ENCODE data around the gene KIF19.

DNA sequence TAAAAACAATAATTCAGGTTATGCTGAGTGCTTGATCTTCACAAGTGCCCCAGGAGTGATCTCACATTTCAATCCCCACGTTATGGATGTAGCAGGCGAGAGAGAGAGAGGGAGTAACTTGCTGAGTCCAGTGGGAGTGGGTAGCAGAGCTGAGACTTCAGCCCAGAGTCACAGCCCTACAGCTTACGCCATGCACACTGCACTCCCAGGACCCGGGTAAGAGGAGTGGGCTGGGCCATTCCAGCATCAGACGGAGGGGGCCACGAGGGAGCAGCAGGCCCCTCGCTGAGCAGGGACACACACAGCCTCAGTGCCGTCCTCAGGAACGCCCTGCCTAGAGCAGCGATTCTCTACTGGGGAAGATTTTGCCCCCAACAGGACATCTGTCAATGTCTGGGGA lies 9.8 kb upstream of the KIF19 start:
- TF ChIP-seq, protein P1, sequence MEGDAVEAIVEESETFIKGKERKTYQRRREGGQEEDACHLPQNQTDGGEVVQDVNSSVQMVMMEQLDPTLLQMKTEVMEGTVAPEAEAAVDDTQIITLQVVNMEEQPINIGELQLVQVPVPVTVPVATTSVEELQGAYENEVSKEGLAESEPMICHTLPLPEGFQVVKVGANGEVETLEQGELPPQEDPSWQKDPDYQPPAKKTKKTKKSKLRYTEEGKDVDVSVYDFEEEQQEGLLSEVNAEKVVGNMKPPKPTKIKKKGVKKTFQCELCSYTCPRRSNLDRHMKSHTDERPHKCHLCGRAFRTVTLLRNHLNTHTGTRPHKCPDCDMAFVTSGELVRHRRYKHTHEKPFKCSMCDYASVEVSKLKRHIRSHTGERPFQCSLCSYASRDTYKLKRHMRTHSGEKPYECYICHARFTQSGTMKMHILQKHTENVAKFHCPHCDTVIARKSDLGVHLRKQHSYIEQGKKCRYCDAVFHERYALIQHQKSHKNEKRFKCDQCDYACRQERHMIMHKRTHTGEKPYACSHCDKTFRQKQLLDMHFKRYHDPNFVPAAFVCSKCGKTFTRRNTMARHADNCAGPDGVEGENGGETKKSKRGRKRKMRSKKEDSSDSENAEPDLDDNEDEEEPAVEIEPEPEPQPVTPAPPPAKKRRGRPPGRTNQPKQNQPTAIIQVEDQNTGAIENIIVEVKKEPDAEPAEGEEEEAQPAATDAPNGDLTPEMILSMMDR (conservative IDR thresholded peaks at IDR 0.05 in 1 of 2, IDR thresholded peaks at IDR 0.05 in 1 of 2; ENCODE audit: extremely low read depth in 1 of 2, insufficient read depth in 1 of 2, low read depth in 1 of 2, low read length in 2 of 2) = no peak
- TF ChIP-seq EZH2 (IDR thresholded peaks at IDR 0.05; ENCODE audit: borderline replicate concordance, low read length) = no peak
